ENCODE data around the gene IZUMO1.
"Not testable (repeated sequence)": the region's sequence is repeated elsewhere in the genome, so short reads cannot be mapped to it uniquely, and the experiment has no call there.

IZUMO1 gene

GRCh38 chr19:48696353-48697010 is 50.2 kb downstream of the IZUMO1 start:
- TF ChIP-seq SNAI2 (CRISPR knock-in tag; IDR thresholded peaks at IDR 0.05), result no peak
- TF ChIP-seq TOX (CRISPR knock-in tag; IDR thresholded peaks at IDR 0.05; ENCODE audit: borderline replicate concordance), result no peak
- no peak for TF ChIP-seq PPARA (CRISPR knock-in tag; IDR thresholded peaks at IDR 0.05; ENCODE audit: borderline replicate concordance)
- TF ChIP-seq ZFP30 (CRISPR knock-in tag; IDR thresholded peaks at IDR 0.05), result no peak
- no peak for TF ChIP-seq CSRNP3 (CRISPR knock-in tag; IDR thresholded peaks at IDR 0.05)
- TF ChIP-seq ISL1 (CRISPR knock-in tag; IDR thresholded peaks at IDR 0.05), result no peak
- no peak for TF ChIP-seq OSR1 (CRISPR knock-in tag; IDR thresholded peaks at IDR 0.05)
- no peak for TF ChIP-seq TCF4 (CRISPR knock-in tag; IDR thresholded peaks at IDR 0.05; ENCODE audit: borderline replicate concordance)
- no peak for TF ChIP-seq TSHZ2 (CRISPR knock-in tag; IDR thresholded peaks at IDR 0.05)
- TF ChIP-seq RARB (CRISPR knock-in tag; IDR thresholded peaks at IDR 0.05), result no peak
- TF ChIP-seq CREB5 (CRISPR knock-in tag; IDR thresholded peaks at IDR 0.05; ENCODE audit: low read depth), result no peak
- no peak for TF ChIP-seq ESRRG (CRISPR knock-in tag; IDR thresholded peaks at IDR 0.05)
- TF ChIP-seq BACH2 (CRISPR knock-in tag; IDR thresholded peaks at IDR 0.05; ENCODE audit: borderline replicate concordance), result no peak
- TF ChIP-seq ZNF70 (CRISPR knock-in tag; IDR thresholded peaks at IDR 0.05), result no peak
- no peak for TF ChIP-seq PATZ1 (CRISPR knock-in tag; IDR thresholded peaks at IDR 0.05; ENCODE audit: borderline replicate concordance)
- TF ChIP-seq GLIS3 (CRISPR knock-in tag; IDR thresholded peaks at IDR 0.05), result no peak
- no peak for TF ChIP-seq ZNF565 (CRISPR knock-in tag; conservative IDR thresholded peaks at IDR 0.05; ENCODE audit: low read depth)
- TF ChIP-seq ZFP3 (CRISPR knock-in tag; IDR thresholded peaks at IDR 0.05), result no peak

GRCh38 chr19:48695743-48696352 is 50.9 kb downstream of the IZUMO1 start, which contains the start of gene FUT2:
Gene FUT2 (plus strand): TSS chr19:48695971. CDS start chr19:48702957, 6,986 bp downstream.
- ATAC-seq, result no peak
- TF ChIP-seq ESRRG (CRISPR knock-in tag; IDR thresholded peaks at IDR 0.05) (no peak), BACH2 (CRISPR knock-in tag; IDR thresholded peaks at IDR 0.05; ENCODE audit: borderline replicate concordance) (no peak), ZC3H10 (CRISPR knock-in tag; IDR thresholded peaks at IDR 0.05) (no peak), OSR1 (CRISPR knock-in tag; IDR thresholded peaks at IDR 0.05) (no peak), CSRNP3 (CRISPR knock-in tag; IDR thresholded peaks at IDR 0.05) (no peak), ZFP3 (CRISPR knock-in tag; IDR thresholded peaks at IDR 0.05) (no peak), ZFP30 (CRISPR knock-in tag; IDR thresholded peaks at IDR 0.05) (no peak), TOX (CRISPR knock-in tag; IDR thresholded peaks at IDR 0.05; ENCODE audit: borderline replicate concordance) (no peak), PATZ1 (CRISPR knock-in tag; IDR thresholded peaks at IDR 0.05; ENCODE audit: borderline replicate concordance) (no peak), CREB5 (CRISPR knock-in tag; IDR thresholded peaks at IDR 0.05; ENCODE audit: low read depth) (no peak), ZNF565 (CRISPR knock-in tag; conservative IDR thresholded peaks at IDR 0.05; ENCODE audit: low read depth) (no peak), ARNTL (CRISPR knock-in tag; IDR thresholded peaks at IDR 0.05; ENCODE audit: borderline replicate concordance, low read depth) (no peak), CSDC2 (CRISPR knock-in tag; IDR thresholded peaks at IDR 0.05) (no peak), POU6F1 (CRISPR knock-in tag; IDR thresholded peaks at IDR 0.05; ENCODE audit: borderline replicate concordance, low read depth) (no peak), RARB (CRISPR knock-in tag; IDR thresholded peaks at IDR 0.05) (no peak)

More at GRCh38 chr19:48696353-48697010, 50.2 kb downstream of the IZUMO1 start:
- no peak for ATAC-seq

- not testable (repeated sequence) for ATAC-seq
Observed at GRCh38 chr19:48693629-48694028, 53.1 kb downstream of the IZUMO1 start.

All from SK-N-SH treated with all-trans-retinoic acid at 6 μM for 48 hours (cell line).